Upper lobe of right lung (tissue), 1 donor: Measurements from ENCODE around the gene FARP1. TPM values are rescaled to one million over a fixed set of nuclear protein-coding genes. Genes with fewer than 3 reads are reported as not detected.
"Not testable (repeated sequence)": the region's sequence is repeated elsewhere in the genome, so short reads cannot be mapped to it uniquely, and the experiment has no call there.

Experiments
- ATAC-seq: fragments of 200-7000 bp; cut with Tn5 transposase; one replicate; pipeline ENCODE4 v1.9.1; 2020; ENCODE audit warnings: mild to moderate bottlenecking, moderate library complexity
- DNase-seq: peaks from one replicate; pipeline ENCODE4 v3.0.0-alpha.2; 2020
- H3K27ac ChIP-seq: fragments of 200-600 bp; one replicate; pipeline ENCODE4 v1.8.0; 2022
- H3K27me3 ChIP-seq: fragments of 200-600 bp; one replicate; pipeline ENCODE4 v1.8.0; 2022; ENCODE audit warnings: mild to moderate bottlenecking
- H3K36me3 ChIP-seq: fragments of 200-600 bp; one replicate; pipeline ENCODE4 v1.8.0; 2022
- H3K4me1 ChIP-seq: fragments of 200-600 bp; one replicate; pipeline ENCODE4 v1.8.0; 2022
- H3K4me3 ChIP-seq: fragments of 200-600 bp; one replicate; pipeline ENCODE4 v1.8.0; 2022; ENCODE audit warnings: mild to moderate bottlenecking
- H3K9me3 ChIP-seq: fragments of 200-600 bp; one replicate; pipeline ENCODE4 v1.8.0; 2022
- CTCF ChIP-seq: fragments of 200-600 bp; IDR thresholded peaks from one replicate; pipeline ENCODE4 v1.8.0; 2022; ENCODE audit warnings: antibody characterized with exemption
- intact Hi-C: fragments of 100-400 bp; cut with DNase I; formaldehyde crosslinking; loops from one replicate; pipeline ENCODE4 v1.11.0; 2022
- total RNA-seq: library from RNA; stranded (reverse); fragmentation: NEBNext Ultra II Directional; extraction: Animal tissue kit (Norgen Biotek cat#: 25700); gene quantifications from one replicate; pipeline ENCODE4 v1.2.1, GENCODE V29; 2021
- donor health status: DM: no; HTN: yes; CAD: no; lungs with severe emphysema.

FARP1 gene
- total RNA-seq, 1 donor from 2014 or later = 95.9 TPM

- H3K27me3 ChIP-seq = no peaks in the 10 kb centered on the region
- H3K9me3 ChIP-seq = no peaks in the 10 kb centered on the region
- H3K27ac ChIP-seq = no peak overlapping the region
- DNase-seq = no peak
- ATAC-seq = no peak
- no peak overlapping the region for H3K4me3 ChIP-seq
- intact Hi-C loops = no loop called here
- no peaks in the 10 kb centered on the region for H3K36me3 ChIP-seq
- peaks cover 4% of the 10 kb centered on the region for H3K4me1 ChIP-seq
- TF ChIP-seq CTCF = no peak
Observed at GRCh38 chr13:98411013-98411412, 268.1 kb downstream of the FARP1 start.

- DNase-seq = peak; percentile 76
- TF ChIP-seq CTCF = no peak
- peak overlapping the region; percentile 30 for H3K4me3 ChIP-seq
- H3K27me3 ChIP-seq = no peaks in the 10 kb centered on the region
- H3K9me3 ChIP-seq = no peaks in the 10 kb centered on the region
- peak overlapping the region; percentile 51 for H3K27ac ChIP-seq
- no peaks in the 10 kb centered on the region for H3K36me3 ChIP-seq
- peaks cover 6% of the 10 kb centered on the region for H3K4me1 ChIP-seq
- ATAC-seq = peak; percentile 67
- intact Hi-C loops = no loop called here
Observed at GRCh38 chr13:98411617-98412265, 268.8 kb downstream of the FARP1 start.

- H3K4me3 ChIP-seq, H3K36me3 ChIP-seq, H3K9me3 ChIP-seq, H3K27ac ChIP-seq, intact Hi-C loops, H3K27me3 ChIP-seq, DNase-seq, ATAC-seq: not testable (repeated sequence)
- H3K4me1 ChIP-seq = peaks cover 10% of the 10 kb centered on the region
Observed at GRCh38 chr13:98413278-98413677, 270.4 kb downstream of the FARP1 start.

- peaks cover 10% of the 10 kb centered on the region for H3K4me1 ChIP-seq
- DNase-seq (no peak), ATAC-seq (no peak)
- no peak overlapping the region for H3K27ac ChIP-seq
- TF ChIP-seq CTCF = no peak
- no peaks in the 10 kb centered on the region for H3K27me3 ChIP-seq
- no peaks in the 10 kb centered on the region for H3K36me3 ChIP-seq
- H3K9me3 ChIP-seq = no peaks in the 10 kb centered on the region
- intact Hi-C loops = no loop called here
- H3K4me3 ChIP-seq = no peak overlapping the region
Observed at GRCh38 chr13:98413796-98414195, 270.9 kb downstream of the FARP1 start.

DNA sequence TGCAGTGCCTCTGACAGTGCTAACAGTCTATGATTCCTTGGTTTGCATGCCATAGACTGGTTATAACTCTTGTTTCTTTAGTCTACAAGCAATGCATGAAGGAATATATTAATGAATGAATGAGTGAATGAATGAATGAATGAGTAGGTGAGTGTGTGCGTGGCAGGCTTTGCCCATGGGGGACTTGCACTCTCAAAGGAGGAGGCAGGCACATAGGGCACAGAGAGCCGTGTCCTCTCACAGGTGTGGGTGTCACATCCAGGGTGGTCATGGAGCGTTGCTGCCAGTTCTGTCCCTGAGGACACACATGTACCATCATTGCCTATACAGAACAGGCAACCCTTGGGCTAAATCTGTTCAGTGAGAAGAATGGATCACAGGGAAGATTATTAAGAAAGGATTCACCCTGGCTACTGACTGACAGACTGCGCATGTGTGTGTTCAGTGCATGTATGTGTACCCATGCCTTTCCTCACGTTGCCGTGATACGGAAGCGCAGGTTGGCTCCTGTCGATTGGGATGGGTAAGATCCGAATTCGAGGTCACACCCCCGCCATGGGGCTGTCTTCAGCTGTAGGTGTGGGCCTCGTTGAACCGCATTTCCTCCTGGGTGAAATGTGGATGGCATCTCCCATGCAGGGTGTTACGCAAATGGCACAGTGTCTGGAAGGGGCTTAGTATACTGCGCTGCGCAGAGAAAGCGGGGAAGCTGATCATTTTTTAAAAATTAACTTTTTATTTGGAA lies 272.6 kb downstream of the FARP1 start:
- Histone ChIP-seq H3K27me3 (no peaks in the 10 kb centered on the region), H3K36me3 (no peaks in the 10 kb centered on the region), H3K4me1 (peaks cover 10% of the 10 kb centered on the region), H3K27ac (peak overlapping the region; percentile 25), H3K4me3 (no peak overlapping the region), H3K9me3 (no peaks in the 10 kb centered on the region)
- ATAC-seq = no peak
- no peak for TF ChIP-seq CTCF
- no peak for DNase-seq
- intact Hi-C loops = no loop called here

DNA sequence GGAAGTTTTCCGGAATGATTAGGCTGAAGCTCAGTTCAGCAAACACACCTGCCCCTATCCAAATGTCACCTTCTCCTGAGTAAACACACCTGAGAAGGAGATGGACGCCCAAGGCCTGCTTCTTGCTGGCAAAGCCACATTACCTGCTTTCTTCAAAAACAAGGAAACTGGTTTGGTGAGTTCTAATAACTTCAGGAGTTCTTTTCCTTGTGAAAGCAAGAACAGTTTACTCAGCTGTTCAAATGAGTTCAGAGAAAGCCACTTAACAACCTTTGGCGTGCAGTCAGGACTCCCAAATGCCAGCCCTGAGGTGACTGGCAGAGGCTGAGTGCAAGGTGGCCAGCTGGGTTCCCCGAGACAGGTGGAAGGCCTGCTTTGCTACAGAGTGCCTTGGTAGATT lies 273.5 kb downstream of the FARP1 start:
- DNase-seq = peak; percentile 86
- Histone ChIP-seq H3K9me3 (no peaks in the 10 kb centered on the region), H3K36me3 (no peaks in the 10 kb centered on the region), H3K4me3 (no peak overlapping the region), H3K27me3 (no peaks in the 10 kb centered on the region), H3K27ac (no peak overlapping the region), H3K4me1 (peaks cover 10% of the 10 kb centered on the region)
- intact Hi-C loops = no loop called here
- ATAC-seq = peak; percentile 85
- no peak for TF ChIP-seq CTCF
